MM.1S (cell line): ENCODE results near the gene PDE11A.

Source experiments
- CTCF ChIP-seq: fragments of 300-600 bp; sonication (generic); IDR thresholded peaks from 2 replicates; pipeline ENCODE4 v1.5.1; 2016; ENCODE audit warnings: antibody characterized with exemption, low read length, mixed read lengths
- EZH2 ChIP-seq: fragments of 300-600 bp; sonication (generic); optimal IDR thresholded peaks from 2 replicates; pipeline ENCODE3; 2017; ENCODE audit warnings: low read depth, mild to moderate bottlenecking, antibody characterized with exemption, low read length, mixed read lengths

DNA sequence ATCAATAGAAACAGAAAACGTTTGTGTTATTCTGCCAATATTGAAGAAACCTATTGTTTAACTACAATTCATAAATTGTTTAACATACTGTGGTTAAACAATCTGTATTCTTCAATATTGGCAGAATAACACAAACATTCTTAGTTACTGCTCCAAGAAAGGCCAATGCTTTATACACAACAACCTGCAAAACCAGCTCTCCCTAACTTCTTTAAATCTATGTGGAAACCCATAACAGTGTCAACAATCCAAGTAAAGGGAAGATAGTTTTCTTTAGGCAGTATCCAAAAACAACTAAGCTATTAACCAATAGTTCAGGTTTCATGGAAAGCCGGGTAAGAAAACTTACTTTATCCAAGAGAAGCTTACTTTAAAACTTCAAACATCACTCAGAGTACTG, 33.5 kb upstream of the PDE11A start:
- TF ChIP-seq CTCF = no peak
- TF ChIP-seq EZH2 = no peak
